BJ (cell line): Measurements from ENCODE around the gene GOLGA6L7. TPM values are rescaled to one million over a fixed set of nuclear protein-coding genes. Genes with fewer than 3 reads are reported as not detected.
A peak's percentile ranks its signal among the peaks of the same experiment; 100 is the strongest.

Experiments
- CTCF ChIA-PET: fragments of 350-600 bp; formaldehyde crosslinking; extraction: SDS; loops from one replicate; lab custom pipeline; 2021; ENCODE audit warnings: antibody characterized with exemption, inconsistent platforms; lab: Yijun Ruan, JAX
- POLR2A ChIA-PET: fragments of 300-600 bp; sonication (Branson Sonifier 250); formaldehyde crosslinking; extraction: SDS; loops from one replicate; lab custom pipeline; 2021; ENCODE audit warnings: antibody characterized with exemption; lab: Charles Lee
- DNase-seq: peaks from one replicate; pipeline ENCODE4 v3.0.0-alpha.2; 2011; ENCODE audit warnings: low read depth
- H3K27me3 ChIP-seq: 2 replicates; pipeline ENCODE4 v1.6.0; 2011; ENCODE audit warnings: low read length; ENCODE audit not compliant: control insufficient read depth, insufficient read depth
- H3K36me3 ChIP-seq: 2 replicates; pipeline ENCODE4 v1.5.1; 2011; ENCODE audit warnings: low read length; ENCODE audit not compliant: control insufficient read depth, insufficient read depth
- H3K4me3 ChIP-seq: 2 replicates; pipeline ENCODE4 v1.5.1; 2011; ENCODE audit warnings: low read depth, mild to moderate bottlenecking, control low read depth, low read length
- CTCF ChIP-seq: IDR thresholded peaks from 2 replicates; pipeline ENCODE4 v1.5.1; 2011; ENCODE audit warnings: low read depth, mild to moderate bottlenecking, control low read depth, inconsistent platforms, low read length, moderate library complexity; ENCODE audit not compliant: insufficient read depth
- polyA plus RNA-seq: library from polyadenylated mRNA; depleted of rRNA; stranded (reverse); fragments of >200 nt; gene quantifications from 2 replicates; pipeline ENCODE4 v1.2.3, GENCODE V29; 2011

GOLGA6L7 gene
- polyA plus RNA-seq, 1 experiment = not detected

GRCh38 chr15:28886431-28887338 is 38.2 kb upstream of the GOLGA6L7 start:
- Histone ChIP-seq H3K36me3 (no peaks in the 10 kb centered on the region), H3K27me3 (no peaks in the 10 kb centered on the region), H3K4me3 (peak overlapping the region; percentile 56)
- POLR2A ChIA-PET = no interaction called here
- no peak for DNase-seq
- CTCF ChIA-PET = no interaction called here
- no peak for TF ChIP-seq CTCF

DNA sequence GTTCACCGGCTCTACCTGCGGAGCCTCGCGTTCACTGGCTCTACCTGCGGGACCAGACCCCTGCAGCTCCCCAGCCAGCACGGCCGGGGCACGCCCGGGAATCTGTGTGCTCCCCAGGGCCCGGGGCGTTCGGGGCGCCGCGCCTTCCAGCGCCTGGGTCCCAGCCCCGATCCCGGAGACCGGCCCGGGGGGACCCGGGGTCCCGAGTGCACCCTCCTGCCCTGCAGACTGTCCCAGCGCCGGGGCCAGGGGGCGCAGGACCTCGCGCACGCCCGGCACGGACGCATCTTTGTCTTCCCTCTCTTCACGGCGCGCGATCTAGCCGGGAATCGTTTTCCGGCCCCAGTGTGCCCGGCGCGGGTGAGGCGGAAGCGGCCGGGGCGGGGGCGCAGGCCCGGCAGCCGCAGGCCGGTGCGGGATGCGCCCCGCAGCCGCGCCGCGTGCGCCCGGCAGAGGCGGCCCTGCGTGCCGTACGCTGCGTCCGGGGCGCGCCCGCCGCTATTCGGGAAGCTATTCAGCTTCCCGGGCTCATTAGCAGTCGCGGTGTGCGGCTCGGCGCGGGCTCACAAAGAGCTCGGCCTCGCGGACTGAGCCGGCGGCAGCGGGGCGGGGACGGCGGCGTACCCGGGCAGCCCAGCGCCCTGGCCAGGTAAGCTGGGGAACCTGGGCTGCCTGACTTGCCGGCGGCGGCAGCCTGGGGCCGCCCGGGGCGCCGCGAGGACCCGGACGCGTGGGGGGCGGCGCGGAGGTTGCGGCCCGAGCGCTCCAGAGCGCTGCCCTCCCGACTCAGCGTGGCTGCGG is 37.4 kb upstream of the GOLGA6L7 start, which contains the start of gene APBA2:
TSS of gene APBA2 (plus strand) at position 345 of the 801 bp plus-strand sequence. CDS start 167,911 bp downstream, outside the sequence.
- H3K36me3 ChIP-seq = no peaks in the 10 kb centered on the region
- CTCF ChIA-PET = interaction anchor here (0.9 kb wide), 1 partner anchor 90 kb away, joined by 4 read pairs; no protein-coding TSS in a partner anchor
- peak; percentile 7; the same call in 1 of the 2 replicates for TF ChIP-seq CTCF
- no peak for DNase-seq
- POLR2A ChIA-PET = no interaction called here
- peak within 1 kb of the TSS; percentile 56 for H3K4me3 ChIP-seq
- H3K27me3 ChIP-seq = no peaks in the 10 kb centered on the region

GRCh38 chr15:28885128-28885629 is 36.7 kb upstream of the GOLGA6L7 start:
- H3K27me3 ChIP-seq = no peaks in the 10 kb centered on the region
- POLR2A ChIA-PET = no interaction called here
- H3K4me3 ChIP-seq = peak overlapping the region; percentile 56
- no peak for DNase-seq
- TF ChIP-seq CTCF = no peak
- CTCF ChIA-PET = interaction anchor here (0.6 to 0.9 kb wide), 2 partner anchors 9 to 91 kb away, joined by 3 to 4 read pairs; no protein-coding TSS in a partner anchor
- no peaks in the 10 kb centered on the region for H3K36me3 ChIP-seq

DNA sequence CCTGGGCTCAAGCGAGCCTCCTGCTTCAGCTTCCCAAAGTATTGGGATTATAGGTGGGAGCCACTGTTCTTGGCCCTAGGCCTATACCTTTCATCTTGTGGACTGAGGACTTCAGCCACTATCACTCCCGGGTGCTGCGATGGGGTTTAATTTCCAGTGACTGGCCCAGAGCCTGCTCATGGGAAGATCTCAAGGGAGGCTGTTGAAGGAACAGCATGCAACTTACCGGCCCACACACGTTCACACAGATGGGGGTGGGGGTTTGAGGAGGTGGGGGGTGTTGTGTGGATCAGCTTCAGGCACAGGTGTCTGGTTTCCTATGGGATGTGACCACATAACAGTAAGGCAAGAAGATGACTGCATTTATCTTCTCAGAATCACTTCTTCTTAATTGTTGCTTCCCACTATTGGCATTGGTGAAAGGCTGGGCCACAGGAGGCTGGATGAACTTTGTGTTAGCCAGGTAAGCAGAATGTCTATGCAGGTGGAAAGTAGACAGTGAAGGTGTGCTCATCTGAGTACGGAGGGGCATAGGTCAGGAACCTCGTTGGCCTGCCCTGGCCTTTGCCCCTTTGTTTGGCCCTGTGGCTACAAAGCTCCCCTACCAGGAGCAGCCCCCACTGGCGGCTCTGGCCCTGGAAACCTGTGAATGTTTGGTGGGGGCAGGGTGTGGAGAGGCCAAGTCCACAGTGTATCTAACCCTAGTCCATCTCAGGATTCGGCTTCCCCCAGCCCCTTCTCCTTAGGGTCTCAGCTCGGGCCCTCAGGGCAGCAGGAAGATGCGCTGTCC is 35.9 kb upstream of the GOLGA6L7 start:
- ChIA-PET CTCF (interaction anchor here (0.6 to 1.5 kb wide), 5 partner anchors 8 to 219 kb away, joined by 3 to 8 read pairs (median 4); no protein-coding TSS in a partner anchor), POLR2A (no interaction called here)
- no peaks in the 10 kb centered on the region for H3K36me3 ChIP-seq
- no peak for TF ChIP-seq CTCF
- H3K27me3 ChIP-seq = no peaks in the 10 kb centered on the region; the same call in 1 of the 2 replicates
- DNase-seq = no peak
- H3K4me3 ChIP-seq = no peak overlapping the region
